OCI-LY7 (cell line): ENCODE data around the gene AGRN. TPM values are rescaled to one million over a fixed set of nuclear protein-coding genes. Genes with fewer than 3 reads are reported as not detected.

Experiments used
- BruUV-seq: library from RNA; stranded (reverse); fragments of 400-500 nt; replicated peaks from 2 replicates; lab custom pipeline; 2021; lab: Mats Ljungman, UMichigan
- CTCF ChIA-PET: fragments of 300-600 bp; sonication (Branson Sonifier 250); formaldehyde crosslinking; loops from one replicate; lab custom pipeline; 2022; ENCODE audit warnings: antibody characterized with exemption; ENCODE audit not compliant: unreplicated experiment; lab: Charles Lee
- POLR2A ChIA-PET: fragments of 300-600 bp; sonication (Branson Sonifier 250); formaldehyde crosslinking; loops from one replicate; lab custom pipeline; 2022; ENCODE audit warnings: antibody characterized with exemption; lab: Charles Lee
- DNase-seq: peaks from one replicate; pipeline ENCODE4 v3.0.0-alpha.2; 2015; ENCODE audit warnings: low spot score
- H2AFZ ChIP-seq: fragments of 200-600 bp; sonication (generic), shearing (Covaris generic); 2 replicates; pipeline ENCODE4 v1.6.1; 2014; ENCODE audit warnings: mild to moderate bottlenecking, antibody characterized with exemption, low read length, moderate library complexity
- H3K27ac ChIP-seq: fragments of 200-600 bp; sonication (generic); 2 replicates; pipeline ENCODE4 v1.5.1; 2014; ENCODE audit warnings: mixed run types, low read depth, mild to moderate bottlenecking, moderate library complexity, low read length, inconsistent platforms; ENCODE audit not compliant: poor library complexity, severe bottlenecking
- H3K36me3 ChIP-seq: fragments of 200-600 bp; sonication (generic); 2 replicates; pipeline ENCODE4 v1.6.1; 2014; ENCODE audit warnings: mild to moderate bottlenecking, antibody characterized with exemption, low read length, moderate library complexity, mixed read lengths; ENCODE audit not compliant: insufficient read depth
- H3K4me1 ChIP-seq: fragments of 200-600 bp; sonication (generic); 2 replicates; pipeline ENCODE4 v1.5.1; 2014; ENCODE audit warnings: mild to moderate bottlenecking, low read length; ENCODE audit not compliant: insufficient read depth, poor library complexity, severe bottlenecking
- H3K4me2 ChIP-seq: fragments of 200-600 bp; sonication (generic); 2 replicates; pipeline ENCODE4 v1.6.1; 2014; ENCODE audit warnings: mild to moderate bottlenecking, low read length
- H3K4me3 ChIP-seq: fragments of 200-600 bp; sonication (generic); 2 replicates; pipeline ENCODE4 v1.5.1; 2014; ENCODE audit warnings: mild to moderate bottlenecking, low read depth, low read length; ENCODE audit not compliant: poor library complexity, severe bottlenecking
- H3K79me2 ChIP-seq: fragments of 200-600 bp; sonication (generic); 2 replicates; pipeline ENCODE4 v1.6.1; 2016; ENCODE audit warnings: low read depth, mild to moderate bottlenecking, low read length, moderate library complexity, mixed read lengths; ENCODE audit not compliant: insufficient read depth
- H3K9me2 ChIP-seq: fragments of 200-600 bp; sonication (generic); 2 replicates; pipeline ENCODE4 v1.6.1; 2016; ENCODE audit warnings: mild to moderate bottlenecking, low read length, mixed read lengths; ENCODE audit not compliant: insufficient read depth
- H3K9me3 ChIP-seq: fragments of 200-600 bp; sonication (generic); 2 replicates; pipeline ENCODE4 v1.6.1; 2014; ENCODE audit warnings: mild to moderate bottlenecking, mixed run types, low read length, mixed read lengths
- H4K20me1 ChIP-seq: fragments of 200-600 bp; sonication (generic); 2 replicates; pipeline ENCODE4 v1.6.1; 2014; ENCODE audit warnings: mild to moderate bottlenecking, antibody characterized with exemption, low read length, moderate library complexity, mixed read lengths; ENCODE audit not compliant: insufficient read depth
- CTCF ChIP-seq: fragments of 200-600 bp; sonication (generic); conservative IDR thresholded peaks from 2 replicates; pipeline ENCODE4 v1.5.1; 2014; ENCODE audit warnings: mild to moderate bottlenecking, antibody characterized with exemption, low read length, moderate library complexity, mixed read lengths
- EZH2phosphoT487 ChIP-seq: fragments of 200-600 bp; sonication (generic); IDR thresholded peaks from 2 replicates; pipeline ENCODE4 v1.6.1; 2018; ENCODE audit warnings: low read depth, borderline replicate concordance, mild to moderate bottlenecking, mixed run types, antibody characterized with exemption, low read length, moderate library complexity, mixed read lengths
- intact Hi-C: fragments of 100-400 bp; cut with micrococcal nuclease; formaldehyde crosslinking; loops from one replicate; pipeline ENCODE4 v1.10.0; 2022; ENCODE audit not compliant: unreplicated experiment
- total RNA-seq, 2 experiments: library from RNA; depleted of rRNA in 1 of 2; stranded (reverse); fragments of >200 nt in 1 of 2; shearing (Covaris generic) in 1 of 2; gene quantifications; 2 replicates each; pipeline ENCODE4 v1.2.3, GENCODE V29; 2014 to 2022

AGRN gene
- total RNA-seq, 2 experiments from 2014 or later: 2.7 to 9.1 TPM

DNA sequence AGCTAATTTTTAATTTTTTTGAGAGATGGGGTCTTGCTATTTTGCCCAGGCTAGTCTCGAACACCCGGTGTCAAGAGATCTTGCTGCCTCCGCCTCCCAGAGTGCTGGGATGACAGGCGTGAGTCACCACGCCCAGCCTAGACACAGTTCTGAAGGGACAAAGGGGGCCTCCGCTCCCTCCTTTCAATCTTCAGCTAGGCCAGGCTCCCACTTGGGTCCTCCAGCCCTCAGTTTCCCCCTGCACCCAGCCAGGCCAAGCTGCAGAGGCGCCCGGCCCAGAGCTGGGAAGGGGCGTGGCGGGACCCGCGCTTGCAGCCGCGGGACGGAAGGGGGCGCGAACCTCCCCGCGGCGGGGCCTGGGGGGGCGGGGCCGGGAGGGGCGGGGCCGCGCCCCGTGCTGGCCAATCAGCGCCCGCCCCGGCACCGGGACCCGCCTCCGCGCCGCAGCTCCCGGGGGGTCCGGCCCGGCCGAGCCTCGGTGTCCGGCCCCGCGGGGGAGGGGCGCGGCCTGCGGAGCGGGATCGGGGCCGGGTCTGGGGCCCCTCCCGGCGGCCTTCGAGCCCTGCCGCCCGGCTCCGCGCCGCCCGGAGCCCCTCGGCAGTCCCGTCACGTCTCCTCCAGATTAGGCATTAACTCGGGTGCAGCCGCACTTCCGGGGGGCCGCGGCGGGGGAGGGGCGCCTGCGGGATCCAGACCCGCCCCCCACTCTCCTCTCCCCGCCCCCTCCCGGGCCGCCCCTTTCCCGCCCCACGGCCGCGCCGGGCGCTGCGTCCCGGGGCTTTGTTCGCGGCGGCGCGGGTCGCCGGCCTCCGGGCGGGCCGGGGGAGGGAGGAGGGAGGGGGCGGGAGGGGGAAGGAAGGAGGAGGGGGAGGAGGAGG, 559 bp upstream of the AGRN start:
- ChIA-PET CTCF (no interaction called here), POLR2A (no interaction called here)
- Histone ChIP-seq H3K79me2 (no peaks in the 10 kb centered on the region), H4K20me1 (no peaks in the 10 kb centered on the region), H3K36me3 (no peaks in the 10 kb centered on the region), H3K4me3 (peak overlapping the region; percentile 65), H3K4me2 (peak overlapping the region; percentile 46; the same call in 1 of the 2 replicates), H3K27ac (no peak overlapping the region), H3K9me3 (no peaks in the 10 kb centered on the region), H2AFZ (no peak overlapping the region), H3K9me2 (no peaks in the 10 kb centered on the region), H3K4me1 (peaks cover 17% of the 10 kb centered on the region)
- intact Hi-C loops: loop anchor here (1.0 to 5.0 kb wide), 2 partner anchors 14 to 43 kb away; no protein-coding TSS in a partner anchor
- TF ChIP-seq EZH2phosphoT487 (no peak), CTCF (peak; percentile 45)
- DNase-seq: peak; percentile 87
- BruUV-seq: no TSS peak

- Histone ChIP-seq H3K9me3 (no peaks in the 10 kb centered on the region), H3K27ac (no peak overlapping the region), H3K36me3 (no peaks in the 10 kb centered on the region), H2AFZ (no peak overlapping the region), H3K4me1 (peaks cover 6% of the 10 kb centered on the region), H3K4me3 (peak overlapping the region; percentile 55), H4K20me1 (no peaks in the 10 kb centered on the region), H3K9me2 (no peaks in the 10 kb centered on the region), H3K79me2 (no peaks in the 10 kb centered on the region), H3K4me2 (peak overlapping the region; percentile 60)
- TF ChIP-seq CTCF (no peak), EZH2phosphoT487 (no peak)
- ChIA-PET POLR2A (no interaction called here), CTCF (no interaction called here)
- DNase-seq: no peak
- BruUV-seq: no TSS peak
- intact Hi-C loops: no loop called here
These were observed 592 bp downstream of the AGRN start for GRCh38 chr1:1020415-1021009.
